Activated T-helper 17 cell treated with anti-CD3 and anti-CD28 coated beads, Interleukin-2, amount 50 U/mL, for 72 hours (primary cell): ENCODE results near the gene COX11. TPM values are rescaled to one million over a fixed set of nuclear protein-coding genes. Genes with fewer than 3 reads are reported as not detected.

Experiments used
- ATAC-seq: fragments of 150-1000 bp; cut with Tn5 transposase; replicated peaks from 2 replicates; pipeline ENCODE4 v1.10.0; 2021; ENCODE audit warnings: mild to moderate bottlenecking, moderate library complexity
- H3K27ac Mint-ChIP-seq: one replicate; pipeline ENCODE4 v1.8.0; 2022; ENCODE audit warnings: mixed read lengths
- H3K27me3 Mint-ChIP-seq: one replicate; pipeline ENCODE4 v1.8.0; 2022; ENCODE audit warnings: mixed read lengths
- H3K36me3 Mint-ChIP-seq: one replicate; pipeline ENCODE4 v1.8.0; 2022; ENCODE audit warnings: low read depth, mild to moderate bottlenecking, mixed read lengths
- H3K4me1 Mint-ChIP-seq: one replicate; pipeline ENCODE4 v1.8.0; 2022; ENCODE audit warnings: mixed read lengths
- H3K4me3 Mint-ChIP-seq: one replicate; pipeline ENCODE4 v1.8.0; 2022; ENCODE audit warnings: mild to moderate bottlenecking, mixed read lengths
- H3K9me3 Mint-ChIP-seq: one replicate; pipeline ENCODE4 v1.8.0; 2022; ENCODE audit warnings: mixed read lengths
- total RNA-seq, 2 donors: library from RNA; stranded (reverse); gene quantifications; one replicate each; pipeline ENCODE4 v1.2.3, GENCODE V29; 2022

Gene COX11
- total RNA-seq, 2 donors from 2014 or later = 24.5 to 47.8 TPM

DNA sequence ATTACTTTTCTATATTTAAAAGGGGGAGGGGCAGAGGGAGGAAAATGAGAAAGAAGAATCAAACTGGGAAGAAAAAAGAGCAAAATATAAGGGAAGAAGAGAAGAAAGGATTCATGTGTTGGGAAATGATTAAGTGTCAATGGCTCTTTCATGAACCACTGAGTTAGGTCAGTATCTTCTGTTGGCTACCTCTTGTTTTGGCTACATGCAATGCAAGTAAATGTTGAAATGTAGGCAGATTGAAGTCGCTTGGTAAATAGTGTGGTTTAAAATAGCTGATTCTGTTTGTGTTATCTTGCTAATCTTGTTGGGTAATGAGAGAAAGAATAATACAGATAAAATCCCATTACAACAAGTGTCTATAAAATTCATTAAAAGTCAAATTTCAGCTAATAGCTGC is 27.2 kb downstream of the COX11 start:
- no peaks in the 10 kb centered on the region for H3K36me3 Mint-ChIP-seq
- H3K27me3 Mint-ChIP-seq = no peaks in the 10 kb centered on the region
- no peak overlapping the region for H3K4me3 Mint-ChIP-seq
- H3K27ac Mint-ChIP-seq = no peak overlapping the region
- H3K9me3 Mint-ChIP-seq = no peaks in the 10 kb centered on the region
- no peak for ATAC-seq
- H3K4me1 Mint-ChIP-seq = no peaks in the 10 kb centered on the region

DNA sequence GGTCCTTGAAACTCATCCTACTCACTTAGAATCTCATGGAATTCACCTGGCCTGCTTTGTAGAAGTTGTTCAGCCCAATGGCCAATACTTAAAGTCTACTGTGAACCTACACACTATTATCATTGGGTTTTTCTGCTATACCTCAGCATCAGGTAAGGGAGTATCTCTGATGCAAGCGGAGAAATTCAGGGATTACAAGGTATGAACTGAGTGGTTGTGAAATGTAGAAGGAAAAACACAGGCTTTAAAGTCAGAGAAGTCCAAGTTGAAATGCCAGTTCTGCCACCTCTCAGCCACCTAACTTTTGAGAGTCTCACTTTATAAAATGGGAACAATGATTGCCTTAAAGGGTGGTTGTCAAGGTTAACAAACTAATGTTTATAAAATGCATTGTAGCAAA is 31.0 kb downstream of the COX11 start:
- no peak overlapping the region for H3K4me3 Mint-ChIP-seq
- no peaks in the 10 kb centered on the region for H3K4me1 Mint-ChIP-seq
- no peaks in the 10 kb centered on the region for H3K9me3 Mint-ChIP-seq
- no peaks in the 10 kb centered on the region for H3K27me3 Mint-ChIP-seq
- no peaks in the 10 kb centered on the region for H3K36me3 Mint-ChIP-seq
- no peak overlapping the region for H3K27ac Mint-ChIP-seq
- ATAC-seq = no peak

DNA sequence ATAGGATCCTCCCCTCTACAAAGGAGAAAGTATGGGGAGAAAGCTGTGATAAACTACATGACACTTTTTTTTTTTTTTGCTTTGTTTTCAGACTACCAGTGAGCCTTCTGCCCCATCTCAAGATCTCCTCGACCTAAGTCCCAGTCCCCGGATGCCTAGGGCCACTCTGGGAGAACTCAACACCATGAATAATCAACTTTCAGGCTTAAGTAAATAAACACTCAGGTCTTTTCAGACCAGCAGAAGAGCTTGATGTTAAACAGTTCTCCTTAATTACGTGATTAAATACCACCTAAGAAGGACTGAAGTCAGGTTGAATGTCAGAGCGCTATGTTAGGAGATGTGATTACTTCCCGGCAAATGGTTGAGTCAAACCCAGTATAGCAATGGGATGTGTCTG is 31.4 kb downstream of the COX11 start:
- no peak overlapping the region for H3K27ac Mint-ChIP-seq
- H3K4me1 Mint-ChIP-seq = no peaks in the 10 kb centered on the region
- no peak overlapping the region for H3K4me3 Mint-ChIP-seq
- H3K27me3 Mint-ChIP-seq = no peaks in the 10 kb centered on the region
- ATAC-seq = no peak
- H3K9me3 Mint-ChIP-seq = no peaks in the 10 kb centered on the region
- H3K36me3 Mint-ChIP-seq = no peaks in the 10 kb centered on the region

DNA sequence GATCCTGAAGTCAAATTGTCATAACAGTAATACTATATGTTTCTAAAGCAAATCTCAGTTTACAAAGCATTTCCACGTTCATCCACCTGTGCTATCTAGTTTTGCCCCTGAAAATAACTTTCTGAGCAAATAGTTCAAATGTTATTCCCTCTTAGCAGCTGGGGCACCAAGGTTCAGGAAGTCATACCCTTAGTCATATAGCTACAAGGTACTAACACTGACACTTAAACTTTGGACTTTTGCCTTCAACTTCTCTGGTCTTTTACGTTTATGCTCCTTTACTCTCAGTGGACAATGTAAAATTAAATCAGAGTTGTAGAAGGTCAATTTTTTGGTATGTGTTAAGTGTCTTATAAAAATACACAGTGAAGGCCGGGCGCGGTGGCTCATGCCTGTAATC is 33.0 kb downstream of the COX11 start:
- H3K27ac Mint-ChIP-seq = no peak overlapping the region
- no peaks in the 10 kb centered on the region for H3K36me3 Mint-ChIP-seq
- ATAC-seq = no peak
- H3K4me3 Mint-ChIP-seq = no peak overlapping the region
- H3K4me1 Mint-ChIP-seq = no peaks in the 10 kb centered on the region
- no peaks in the 10 kb centered on the region for H3K27me3 Mint-ChIP-seq
- H3K9me3 Mint-ChIP-seq = no peaks in the 10 kb centered on the region

DNA sequence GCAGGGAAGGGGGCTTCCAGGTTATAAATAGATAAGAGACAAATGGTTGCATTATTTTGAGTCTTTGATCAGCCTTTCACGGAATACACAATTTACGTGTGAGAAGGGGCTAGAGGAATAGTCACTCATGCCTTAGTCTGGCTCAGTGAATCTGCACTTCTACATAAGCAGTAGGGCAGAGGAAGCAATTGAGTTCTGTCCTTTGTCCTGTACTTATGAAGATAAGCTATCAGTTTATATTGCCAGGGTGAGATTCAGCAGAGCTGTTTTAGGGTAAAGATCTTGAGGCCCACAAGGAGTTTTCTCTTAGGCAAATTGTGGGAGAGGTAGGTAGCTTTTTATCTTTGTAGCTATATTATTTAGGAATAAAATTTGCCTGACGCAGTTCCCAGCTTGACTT is 34.5 kb downstream of the COX11 start:
- no peaks in the 10 kb centered on the region for H3K4me1 Mint-ChIP-seq
- no peaks in the 10 kb centered on the region for H3K27me3 Mint-ChIP-seq
- no peak for ATAC-seq
- H3K4me3 Mint-ChIP-seq = no peak overlapping the region
- H3K27ac Mint-ChIP-seq = no peak overlapping the region
- no peaks in the 10 kb centered on the region for H3K9me3 Mint-ChIP-seq
- H3K36me3 Mint-ChIP-seq = no peaks in the 10 kb centered on the region

DNA sequence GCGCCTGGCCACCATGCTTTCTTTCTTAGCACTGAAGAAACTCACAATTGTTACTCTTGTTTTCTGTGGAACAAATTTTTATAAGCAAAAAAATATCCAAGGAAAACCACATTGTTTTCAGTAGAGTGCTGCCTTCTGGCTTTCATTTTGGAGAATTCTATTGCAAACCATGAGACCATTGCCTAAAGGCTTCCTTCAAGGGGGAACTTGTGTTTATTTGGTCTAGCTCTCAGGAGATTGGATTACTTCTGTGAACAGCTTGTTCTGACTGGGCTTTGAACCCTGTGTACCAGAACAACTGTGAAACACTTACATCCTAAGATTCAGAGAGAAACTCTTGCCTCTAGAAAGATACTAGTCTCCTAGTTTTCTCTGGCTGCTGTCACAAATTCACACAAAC is 35.7 kb downstream of the COX11 start:
- H3K36me3 Mint-ChIP-seq = no peaks in the 10 kb centered on the region
- H3K4me3 Mint-ChIP-seq = no peak overlapping the region
- H3K9me3 Mint-ChIP-seq = no peaks in the 10 kb centered on the region
- ATAC-seq = no peak
- H3K27ac Mint-ChIP-seq = no peak overlapping the region
- H3K4me1 Mint-ChIP-seq = no peaks in the 10 kb centered on the region
- H3K27me3 Mint-ChIP-seq = peaks cover 4% of the 10 kb centered on the region

DNA sequence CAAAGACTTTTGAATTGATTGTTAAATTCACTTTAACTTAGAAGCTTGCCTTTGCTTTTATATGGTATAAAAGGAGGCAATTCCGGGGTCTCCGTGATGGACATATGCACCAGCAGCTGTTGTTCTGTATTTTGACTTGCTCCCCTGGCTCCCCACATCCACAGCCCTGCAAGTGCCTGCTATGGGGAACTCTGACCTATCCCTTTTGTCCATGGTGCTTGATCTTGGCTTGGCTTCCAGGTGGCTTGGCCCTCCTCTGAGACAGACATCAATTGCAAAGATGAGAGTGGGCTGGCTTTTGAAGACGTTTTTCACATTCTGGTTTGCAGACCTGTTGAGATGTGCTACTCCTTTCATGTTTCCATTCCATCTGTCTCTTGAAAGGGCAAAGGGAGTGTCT is 40.9 kb downstream of the COX11 start:
- H3K4me1 Mint-ChIP-seq = no peaks in the 10 kb centered on the region
- H3K27ac Mint-ChIP-seq = no peak overlapping the region
- ATAC-seq = no peak
- no peak overlapping the region for H3K4me3 Mint-ChIP-seq
- H3K36me3 Mint-ChIP-seq = no peaks in the 10 kb centered on the region
- peaks cover 12% of the 10 kb centered on the region for H3K27me3 Mint-ChIP-seq
- H3K9me3 Mint-ChIP-seq = no peaks in the 10 kb centered on the region

DNA sequence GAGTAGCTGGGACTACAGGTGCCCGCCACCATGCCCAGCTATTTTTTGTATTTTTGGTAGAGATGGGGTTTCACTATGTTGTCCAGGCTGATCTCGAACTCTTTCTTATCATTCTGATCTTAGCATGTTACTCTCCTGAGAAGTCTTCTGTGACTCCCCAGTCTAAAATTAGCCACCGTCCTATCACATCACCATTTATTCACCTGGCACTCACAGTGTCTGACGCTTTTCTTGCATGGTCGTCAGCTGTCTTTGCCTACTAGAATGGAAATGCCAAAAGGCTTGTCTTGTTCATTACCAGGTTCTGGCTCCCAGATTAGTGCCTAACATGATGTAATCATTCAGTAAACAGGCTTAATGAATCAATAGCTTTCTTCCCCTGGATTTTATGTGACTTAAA is 44.0 kb downstream of the COX11 start:
- Mint-ChIP-seq H3K4me1 (no peaks in the 10 kb centered on the region), H3K36me3 (no peaks in the 10 kb centered on the region), H3K27me3 (peaks cover 14% of the 10 kb centered on the region), H3K27ac (no peak overlapping the region), H3K9me3 (no peaks in the 10 kb centered on the region), H3K4me3 (no peak overlapping the region)
- ATAC-seq = no peak

DNA sequence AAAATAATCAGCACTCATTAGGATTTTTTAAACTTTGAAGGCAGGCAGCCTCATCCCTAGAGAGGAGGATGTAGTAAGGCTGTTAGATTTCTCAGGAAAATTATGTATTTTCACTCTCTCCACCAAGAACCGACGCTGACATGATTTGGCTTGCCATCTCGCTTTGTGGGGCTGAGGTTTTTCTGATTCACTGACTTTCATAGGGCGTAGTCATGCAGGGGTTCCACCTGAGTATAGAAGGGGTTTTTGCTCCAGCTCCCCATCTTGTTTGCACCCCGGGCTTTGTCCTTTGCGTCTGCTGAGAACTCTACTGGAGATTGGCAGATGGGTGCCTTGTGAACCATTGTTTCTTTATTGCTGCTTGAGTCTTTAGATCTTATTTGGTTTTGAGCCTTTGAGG is 47.6 kb downstream of the COX11 start:
- Mint-ChIP-seq H3K36me3 (no peaks in the 10 kb centered on the region), H3K27me3 (peaks cover 16% of the 10 kb centered on the region), H3K27ac (no peak overlapping the region), H3K4me3 (no peak overlapping the region), H3K4me1 (no peaks in the 10 kb centered on the region), H3K9me3 (peaks cover 14% of the 10 kb centered on the region)
- peak; percentile 46 for ATAC-seq

DNA sequence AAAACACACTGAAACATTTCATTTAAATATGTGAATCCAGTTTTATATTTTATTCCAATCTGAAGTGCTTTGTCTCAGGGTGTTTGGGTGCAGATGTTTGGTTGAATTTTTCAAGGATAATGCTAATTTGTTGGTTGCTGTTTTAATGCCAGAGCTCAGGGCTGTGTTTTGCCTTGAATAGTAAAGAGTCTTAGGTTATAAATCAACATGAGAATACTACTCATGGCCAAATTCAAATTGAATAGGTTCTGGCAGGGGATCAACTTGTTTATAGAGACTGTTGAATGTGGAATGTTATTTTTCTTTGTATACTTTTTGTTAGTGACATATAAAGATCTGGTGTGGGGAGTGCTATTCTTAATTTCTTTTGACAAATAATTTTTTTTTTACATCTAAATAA is 49.0 kb downstream of the COX11 start:
- Mint-ChIP-seq H3K36me3 (no peaks in the 10 kb centered on the region), H3K4me1 (no peaks in the 10 kb centered on the region), H3K27me3 (peaks cover 11% of the 10 kb centered on the region), H3K4me3 (no peak overlapping the region), H3K27ac (no peak overlapping the region), H3K9me3 (peaks cover 14% of the 10 kb centered on the region)
- ATAC-seq = no peak

DNA sequence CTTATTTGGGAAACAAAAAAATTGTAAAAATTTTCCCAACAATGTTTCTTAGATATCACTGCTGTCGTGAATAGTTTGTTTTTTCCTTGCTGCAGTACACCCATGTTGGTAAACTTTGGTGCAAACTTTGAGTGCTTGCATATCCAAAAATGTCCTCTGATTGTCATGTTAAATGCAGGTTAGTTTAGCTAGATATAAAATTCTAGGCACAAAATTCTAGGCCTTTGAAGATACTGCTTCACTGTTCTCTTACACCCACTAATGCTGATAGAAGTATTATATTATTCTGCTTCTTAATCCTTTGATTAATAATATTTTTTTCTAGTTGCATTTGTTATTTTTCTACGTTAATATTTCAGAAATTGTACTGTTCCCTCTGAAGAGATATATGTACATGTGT is 51.7 kb downstream of the COX11 start:
- Mint-ChIP-seq H3K4me3 (no peak overlapping the region), H3K36me3 (no peaks in the 10 kb centered on the region), H3K27me3 (peaks cover 10% of the 10 kb centered on the region), H3K27ac (no peak overlapping the region), H3K9me3 (peaks cover 14% of the 10 kb centered on the region), H3K4me1 (no peaks in the 10 kb centered on the region)
- no peak for ATAC-seq

Other genes starting within 250 kb of the COX11 start
- gene TOM1L1, start 67.8 kb downstream of the COX11 start, total RNA-seq = 1 to 10 TPM; 1.4 to 3.2 TPM
- 10 to 100 TPM in 1 of 2 donors, 1 to 10 TPM in 1; 5.6 to 12.8 TPM for gene STXBP4, start 111 bp upstream of the COX11 start, total RNA-seq